HepG2 (cell line): Measurements from ENCODE around the gene MPG. TPM values are rescaled to one million over a fixed set of nuclear protein-coding genes. Genes with fewer than 3 reads are reported as not detected.

ENCODE experiments used
- CEBPG ChIP-seq: IDR thresholded peaks from 2 replicates; pipeline ENCODE4 v1.6.1; 2016
- HCFC1 ChIP-seq: fragments of 150-350 bp; IDR thresholded peaks from 2 replicates; pipeline ENCODE4 v1.6.1; 2014; ENCODE audit warnings: low read depth, low read length
- JDP2 ChIP-seq: sonication (generic); formaldehyde crosslinking; IDR thresholded peaks from 2 replicates; pipeline ENCODE4 v1.8.1; 2022; ENCODE audit warnings: missing genetic modification reagents, borderline replicate concordance
- JUN ChIP-seq: sonication (generic); formaldehyde crosslinking; IDR thresholded peaks from 2 replicates; pipeline ENCODE4 v1.4.0; 2020; ENCODE audit warnings: mild to moderate bottlenecking, missing genetic modification reagents
- KLF13 ChIP-seq: sonication (generic); formaldehyde crosslinking; IDR thresholded peaks from 2 replicates; pipeline ENCODE4 v1.4.0; 2020; ENCODE audit warnings: mild to moderate bottlenecking, missing genetic modification reagents
- NAIF1 ChIP-seq: sonication (generic); formaldehyde crosslinking; IDR thresholded peaks from 2 replicates; pipeline ENCODE4 v1.5.0; 2020; ENCODE audit warnings: mild to moderate bottlenecking, missing genetic modification reagents, borderline replicate concordance
- PCBP2 ChIP-seq: fragments of 200-400 bp; formaldehyde crosslinking; optimal IDR thresholded peaks from 2 replicates; pipeline ENCODE3; 2018; ENCODE audit warnings: low read length, low read depth; ENCODE audit not compliant: poor library complexity, severe bottlenecking
- SCMH1 ChIP-seq: sonication (generic); formaldehyde crosslinking; IDR thresholded peaks from 2 replicates; pipeline ENCODE4 v1.9.0; 2021; ENCODE audit warnings: missing genetic modification reagents, mild to moderate bottlenecking, borderline replicate concordance
- ZFAT ChIP-seq: sonication (generic); formaldehyde crosslinking; conservative IDR thresholded peaks from 2 replicates; pipeline ENCODE4 v1.8.1; 2023; ENCODE audit warnings: missing genetic modification reagents, inconsistent platforms
- ZFP36L1 ChIP-seq: sonication (generic); formaldehyde crosslinking; IDR thresholded peaks from 2 replicates; pipeline ENCODE4 v1.8.0; 2022; ENCODE audit warnings: mild to moderate bottlenecking, missing genetic modification reagents, moderate library complexity
- ZMYM3 ChIP-seq: sonication (generic); formaldehyde crosslinking; IDR thresholded peaks from 2 replicates; pipeline ENCODE4 v1.5.1; 2020; ENCODE audit warnings: mild to moderate bottlenecking, missing genetic modification reagents
- ZNF230 ChIP-seq: sonication (generic); formaldehyde crosslinking; IDR thresholded peaks from 2 replicates; pipeline ENCODE4 v1.4.0; 2020; ENCODE audit warnings: mild to moderate bottlenecking, missing genetic modification reagents
- ZNF335 ChIP-seq: sonication (generic); formaldehyde crosslinking; IDR thresholded peaks from 2 replicates; pipeline ENCODE4 v1.4.0; 2020; ENCODE audit warnings: missing genetic modification reagents
- ZNF34 ChIP-seq: sonication (generic); formaldehyde crosslinking; IDR thresholded peaks from 2 replicates; pipeline ENCODE4 v1.4.0; 2020; ENCODE audit warnings: mild to moderate bottlenecking, missing genetic modification reagents, borderline replicate concordance
- ZNF431 ChIP-seq: sonication (generic); formaldehyde crosslinking; IDR thresholded peaks from 2 replicates; pipeline ENCODE4 v1.9.0; 2022; ENCODE audit warnings: missing genetic modification reagents, low read depth, mild to moderate bottlenecking, borderline replicate concordance
- ZNF619 ChIP-seq: sonication (generic); formaldehyde crosslinking; IDR thresholded peaks from 2 replicates; pipeline ENCODE4 v1.4.0; 2020; ENCODE audit warnings: mild to moderate bottlenecking, missing genetic modification reagents
- ZNF672 ChIP-seq: sonication (generic); formaldehyde crosslinking; IDR thresholded peaks from 2 replicates; pipeline ENCODE4 v1.8.1; 2022; ENCODE audit warnings: missing genetic modification reagents
- ZNF747 ChIP-seq: sonication (generic); formaldehyde crosslinking; IDR thresholded peaks from 2 replicates; pipeline ENCODE4 v1.8.1; 2023; ENCODE audit warnings: missing genetic modification reagents, mild to moderate bottlenecking, borderline replicate concordance
- ZNF773 ChIP-seq: sonication (generic); formaldehyde crosslinking; IDR thresholded peaks from 2 replicates; pipeline ENCODE4 v1.4.0; 2020; ENCODE audit warnings: missing genetic modification reagents, borderline replicate concordance
- ZNF777 ChIP-seq: sonication (generic); formaldehyde crosslinking; IDR thresholded peaks from 2 replicates; pipeline ENCODE4 v1.4.0; 2020; ENCODE audit warnings: missing genetic modification reagents
- ZNF841 ChIP-seq: sonication (generic); formaldehyde crosslinking; IDR thresholded peaks from 2 replicates; pipeline ENCODE4 v1.8.1; 2023; ENCODE audit warnings: missing genetic modification reagents, borderline replicate concordance
- polyA plus RNA-seq, 8 experiments: library from polyadenylated mRNA; depleted of rRNA in 3 of 8; stranded (reverse) in 7 of 8; unstranded in 1 of 8; fragments of >200 nt; fragmentation: Illumina TruSeq in 4 of 8; extraction: Trizol in 4 of 8; gene quantifications; 2 replicates each; pipeline versions ENCODE4 v1.2.1 to v1.2.3, GENCODE V29; 2011 to 2016; ENCODE audit warnings: low read depth in 4 of 8, missing spikeins in 1 of 8, mixed read lengths in 1 of 8; ENCODE audit not compliant: insufficient read depth in 1 of 8
- total RNA-seq, 5 experiments: library from RNA; depleted of rRNA; stranded (reverse); fragments of >200 nt; fragmentation: Illumina TruSeq; extraction: Trizol; gene quantifications; 2 replicates each; pipeline ENCODE4 v1.2.3, GENCODE V29; 2016; ENCODE audit warnings: low read depth in 1 of 5
- TF ChIP-seq, protein P1 (sequence below): sonication (generic); formaldehyde crosslinking; conservative IDR thresholded peaks from 2 replicates; pipeline ENCODE4 v1.4.0; 2020; ENCODE audit warnings: missing genetic modification reagents
- TF ChIP-seq, protein P2 (sequence below): sonication (generic); formaldehyde crosslinking; IDR thresholded peaks from 2 replicates; pipeline ENCODE4 v1.4.0; 2020; ENCODE audit warnings: missing genetic modification reagents
- TF ChIP-seq, protein P3 (sequence below): sonication (generic); formaldehyde crosslinking; IDR thresholded peaks from 2 replicates; pipeline ENCODE4 v1.4.0; 2020; ENCODE audit warnings: mild to moderate bottlenecking, missing genetic modification reagents
- TF ChIP-seq, protein P4 (sequence below): sonication (generic); formaldehyde crosslinking; IDR thresholded peaks from 2 replicates; pipeline ENCODE4 v1.4.0; 2020; ENCODE audit warnings: missing genetic modification reagents
- TF ChIP-seq, protein P5 (sequence below): IDR thresholded peaks from 2 replicates; pipeline ENCODE4 v1.6.1; 2016; ENCODE audit warnings: missing compliant biosample characterization, missing genetic modification reagents, borderline replicate concordance

Gene MPG
- total and polyA plus RNA-seq, 2 of the 13 experiments (the other 11 are each of a cell fraction or from before 2014, with no cell fraction given): 59.1 to 62.5 TPM

DNA sequence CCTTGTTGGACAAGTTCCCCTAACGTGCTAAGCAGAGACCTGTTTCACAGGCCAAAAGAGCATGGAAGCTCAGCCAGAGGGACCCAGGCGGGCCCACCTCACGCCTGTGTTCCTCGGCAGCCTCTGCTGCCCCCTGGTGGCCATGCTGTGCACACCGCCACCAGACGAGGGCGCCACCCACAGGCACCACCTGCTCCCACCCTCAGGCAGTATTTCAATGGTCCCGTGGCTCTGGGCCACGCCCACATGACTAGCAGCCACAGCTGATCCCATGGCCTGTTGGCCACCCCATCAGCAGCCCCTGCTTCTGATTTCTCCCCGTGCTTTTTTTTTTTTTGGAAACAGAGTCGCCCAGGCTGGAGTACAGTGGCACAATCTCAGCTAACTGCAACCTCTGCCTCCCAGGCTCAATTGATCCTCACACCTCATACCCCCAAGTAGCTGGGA lies 18.9 kb downstream of the MPG start (continued):
- TF ChIP-seq ZFAT (no peak), ZNF34 (CRISPR knock-in tag) (no peak), ZNF672 (CRISPR knock-in tag) (no peak), CEBPG (CRISPR knock-in tag) (peak; percentile 45), ZFP36L1 (CRISPR knock-in tag) (no peak), ZNF335 (no peak), JUN (CRISPR knock-in tag) (no peak), ZNF230 (CRISPR knock-in tag) (no peak), ZNF777 (CRISPR knock-in tag) (no peak), JDP2 (CRISPR knock-in tag) (no peak), HCFC1 (no peak), ZNF619 (CRISPR knock-in tag) (no peak), ZNF747 (CRISPR knock-in tag) (no peak), PCBP2 (no peak), ZNF773 (no peak), NAIF1 (CRISPR knock-in tag) (no peak), ZNF841 (CRISPR knock-in tag) (no peak), KLF13 (CRISPR knock-in tag) (no peak), ZMYM3 (no peak), SCMH1 (CRISPR knock-in tag) (no peak), ZNF431 (CRISPR knock-in tag) (no peak)
- TF ChIP-seq, protein P1, sequence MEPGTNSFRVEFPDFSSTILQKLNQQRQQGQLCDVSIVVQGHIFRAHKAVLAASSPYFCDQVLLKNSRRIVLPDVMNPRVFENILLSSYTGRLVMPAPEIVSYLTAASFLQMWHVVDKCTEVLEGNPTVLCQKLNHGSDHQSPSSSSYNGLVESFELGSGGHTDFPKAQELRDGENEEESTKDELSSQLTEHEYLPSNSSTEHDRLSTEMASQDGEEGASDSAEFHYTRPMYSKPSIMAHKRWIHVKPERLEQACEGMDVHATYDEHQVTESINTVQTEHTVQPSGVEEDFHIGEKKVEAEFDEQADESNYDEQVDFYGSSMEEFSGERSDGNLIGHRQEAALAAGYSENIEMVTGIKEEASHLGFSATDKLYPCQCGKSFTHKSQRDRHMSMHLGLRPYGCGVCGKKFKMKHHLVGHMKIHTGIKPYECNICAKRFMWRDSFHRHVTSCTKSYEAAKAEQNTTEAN (CRISPR knock-in tag): no peak
- TF ChIP-seq, protein P2, sequence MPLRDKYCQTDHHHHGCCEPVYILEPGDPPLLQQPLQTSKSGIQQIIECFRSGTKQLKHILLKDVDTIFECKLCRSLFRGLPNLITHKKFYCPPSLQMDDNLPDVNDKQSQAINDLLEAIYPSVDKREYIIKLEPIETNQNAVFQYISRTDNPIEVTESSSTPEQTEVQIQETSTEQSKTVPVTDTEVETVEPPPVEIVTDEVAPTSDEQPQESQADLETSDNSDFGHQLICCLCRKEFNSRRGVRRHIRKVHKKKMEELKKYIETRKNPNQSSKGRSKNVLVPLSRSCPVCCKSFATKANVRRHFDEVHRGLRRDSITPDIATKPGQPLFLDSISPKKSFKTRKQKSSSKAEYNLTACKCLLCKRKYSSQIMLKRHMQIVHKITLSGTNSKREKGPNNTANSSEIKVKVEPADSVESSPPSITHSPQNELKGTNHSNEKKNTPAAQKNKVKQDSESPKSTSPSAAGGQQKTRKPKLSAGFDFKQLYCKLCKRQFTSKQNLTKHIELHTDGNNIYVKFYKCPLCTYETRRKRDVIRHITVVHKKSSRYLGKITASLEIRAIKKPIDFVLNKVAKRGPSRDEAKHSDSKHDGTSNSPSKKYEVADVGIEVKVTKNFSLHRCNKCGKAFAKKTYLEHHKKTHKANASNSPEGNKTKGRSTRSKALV (CRISPR knock-in tag): no peak
- TF ChIP-seq, protein P3, sequence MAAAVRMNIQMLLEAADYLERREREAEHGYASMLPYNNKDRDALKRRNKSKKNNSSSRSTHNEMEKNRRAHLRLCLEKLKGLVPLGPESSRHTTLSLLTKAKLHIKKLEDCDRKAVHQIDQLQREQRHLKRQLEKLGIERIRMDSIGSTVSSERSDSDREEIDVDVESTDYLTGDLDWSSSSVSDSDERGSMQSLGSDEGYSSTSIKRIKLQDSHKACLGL (CRISPR knock-in tag): 0 out of 2 replicates have a peak, but pooled peaks have one; percentile 29
- TF ChIP-seq, protein P4, sequence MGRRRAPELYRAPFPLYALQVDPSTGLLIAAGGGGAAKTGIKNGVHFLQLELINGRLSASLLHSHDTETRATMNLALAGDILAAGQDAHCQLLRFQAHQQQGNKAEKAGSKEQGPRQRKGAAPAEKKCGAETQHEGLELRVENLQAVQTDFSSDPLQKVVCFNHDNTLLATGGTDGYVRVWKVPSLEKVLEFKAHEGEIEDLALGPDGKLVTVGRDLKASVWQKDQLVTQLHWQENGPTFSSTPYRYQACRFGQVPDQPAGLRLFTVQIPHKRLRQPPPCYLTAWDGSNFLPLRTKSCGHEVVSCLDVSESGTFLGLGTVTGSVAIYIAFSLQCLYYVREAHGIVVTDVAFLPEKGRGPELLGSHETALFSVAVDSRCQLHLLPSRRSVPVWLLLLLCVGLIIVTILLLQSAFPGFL: no peak
- TF ChIP-seq, protein P5, sequence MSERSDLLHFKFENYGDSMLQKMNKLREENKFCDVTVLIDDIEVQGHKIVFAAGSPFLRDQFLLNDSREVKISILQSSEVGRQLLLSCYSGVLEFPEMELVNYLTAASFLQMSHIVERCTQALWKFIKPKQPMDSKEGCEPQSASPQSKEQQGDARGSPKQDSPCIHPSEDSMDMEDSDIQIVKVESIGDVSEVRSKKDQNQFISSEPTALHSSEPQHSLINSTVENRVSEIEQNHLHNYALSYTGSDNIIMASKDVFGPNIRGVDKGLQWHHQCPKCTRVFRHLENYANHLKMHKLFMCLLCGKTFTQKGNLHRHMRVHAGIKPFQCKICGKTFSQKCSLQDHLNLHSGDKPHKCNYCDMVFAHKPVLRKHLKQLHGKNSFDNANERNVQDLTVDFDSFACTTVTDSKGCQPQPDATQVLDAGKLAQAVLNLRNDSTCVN (CRISPR knock-in tag): 0 out of 2 replicates have a peak, but pooled peaks have one; percentile 47
